Activated T-cell treated with anti-CD3 and anti-CD28 coated beads for 4 hours (primary cell): ENCODE data around the gene ANTXR1.
"Not testable (repeated sequence)": the region's sequence is repeated elsewhere in the genome, so short reads cannot be mapped to it uniquely, and the experiment has no call there.

Experiments used
- DNase-seq: peaks from one replicate; pipeline ENCODE4 v3.0.0-alpha.2; 2020

Gene ANTXR1

GRCh38 chr2:69244882-69245281 lies 231.9 kb downstream of the ANTXR1 start:
- DNase-seq, result no peak

- no peak for DNase-seq
These were observed 234.6 kb downstream of the ANTXR1 start for GRCh38 chr2:69247583-69247982.

- no peak for DNase-seq
These were observed 235.3 kb downstream of the ANTXR1 start for GRCh38 chr2:69248232-69248631.

- no peak for DNase-seq
These were observed 238.0 kb downstream of the ANTXR1 start for GRCh38 chr2:69250981-69251380.

- DNase-seq, result no peak
These were observed 239.0 kb downstream of the ANTXR1 start for GRCh38 chr2:69251943-69252342.

- DNase-seq, result no peak
These were observed 240.1 kb downstream of the ANTXR1 start for GRCh38 chr2:69253112-69253511.

- DNase-seq, result no peak
These were observed 240.8 kb downstream of the ANTXR1 start for GRCh38 chr2:69253611-69254301.

GRCh38 chr2:69255760-69256159 lies 242.8 kb downstream of the ANTXR1 start:
- no peak for DNase-seq

GRCh38 chr2:69259994-69260591 lies 247.1 kb downstream of the ANTXR1 start:
- DNase-seq, result not testable (repeated sequence)

GRCh38 chr2:69260666-69261065 lies 247.7 kb downstream of the ANTXR1 start:
- DNase-seq, result no peak

- no peak for DNase-seq
These were observed 256.4 kb downstream of the ANTXR1 start for GRCh38 chr2:69269330-69269729.

GRCh38 chr2:69271831-69272257 lies 258.9 kb downstream of the ANTXR1 start:
- no peak for DNase-seq

- no peak for DNase-seq
These were observed 260.0 kb downstream of the ANTXR1 start for GRCh38 chr2:69272803-69273471.

- DNase-seq, result no peak
These were observed 262.5 kb downstream of the ANTXR1 start for GRCh38 chr2:69275490-69275889.

- DNase-seq, result no peak
These were observed 265.4 kb downstream of the ANTXR1 start for GRCh38 chr2:69278366-69278765.

- no peak for DNase-seq
These were observed 266.2 kb downstream of the ANTXR1 start for GRCh38 chr2:69279211-69279610.

- DNase-seq, result no peak
These were observed 267.1 kb downstream of the ANTXR1 start for GRCh38 chr2:69279931-69280681.

GRCh38 chr2:69280796-69281412 lies 267.9 kb downstream of the ANTXR1 start:
- no peak for DNase-seq

GRCh38 chr2:69285379-69285894 lies 272.5 kb downstream of the ANTXR1 start:
- no peak for DNase-seq

GRCh38 chr2:69287544-69287943 lies 274.6 kb downstream of the ANTXR1 start:
- no peak for DNase-seq

- DNase-seq, result no peak
These were observed 275.4 kb downstream of the ANTXR1 start for GRCh38 chr2:69288429-69288828.

GRCh38 chr2:69291004-69291650 lies 278.1 kb downstream of the ANTXR1 start:
- DNase-seq, result no peak
